CD14-positive monocyte (primary cell): ENCODE data around the gene SHMT2. TPM values are rescaled to one million over a fixed set of nuclear protein-coding genes. Genes with fewer than 3 reads are reported as not detected.

ENCODE experiments used
- DNase-seq, 3 donors: peaks; one replicate each; pipeline ENCODE4 v3.0.0-alpha.2; 2011 to 2022
- H2AFZ ChIP-seq: 2 replicates; pipeline ENCODE4 v1.6.0; 2012; ENCODE audit warnings: mild to moderate bottlenecking, low read depth, low read length, inconsistent platforms; ENCODE audit not compliant: insufficient read depth, poor library complexity, severe bottlenecking
- H3K27ac ChIP-seq, 2 donors: 1 replicate in 1 of 2; 2 replicates in 1 of 2; pipeline ENCODE4 v1.5.1; 2012 to 2013; ENCODE audit warnings: low read length in 2 of 2, control low read depth in 1 of 2, inconsistent platforms in 1 of 2, low read depth in 1 of 2, mild to moderate bottlenecking in 1 of 2
- H3K27me3 ChIP-seq, 2 donors: one replicate each; pipeline versions ENCODE4 v1.6.0 to v1.6.1; 2011 to 2013; ENCODE audit warnings: low read length in 2 of 2; ENCODE audit not compliant: control insufficient read depth in 2 of 2, insufficient read depth in 2 of 2
- H3K36me3 ChIP-seq, 2 donors: replicated peaks in 1 of 2; 1 replicate in 1 of 2; 2 replicates in 1 of 2; pipeline versions ENCODE4 v1.5.1 to v1.6.1; 2012 to 2013; ENCODE audit warnings: low read length in 2 of 2, control low read depth in 1 of 2, inconsistent platforms in 1 of 2, mild to moderate bottlenecking in 1 of 2; ENCODE audit not compliant: insufficient read depth in 2 of 2, control insufficient read depth in 1 of 2
- H3K4me1 ChIP-seq, 2 donors: 1 replicate in 1 of 2; 2 replicates in 1 of 2; pipeline versions ENCODE4 v1.5.1 to v1.6.1; 2012 to 2013; ENCODE audit warnings: low read length in 2 of 2, control low read depth in 1 of 2, inconsistent platforms in 1 of 2, mild to moderate bottlenecking in 1 of 2, moderate library complexity in 1 of 2; ENCODE audit not compliant: insufficient read depth in 2 of 2, control insufficient read depth in 1 of 2
- H3K4me2 ChIP-seq: replicated peaks from 2 replicates; pipeline ENCODE3; 2012; ENCODE audit warnings: low read length, moderate library complexity, mild to moderate bottlenecking; ENCODE audit not compliant: poor library complexity, severe bottlenecking; ENCODE audit errors: extremely low read depth
- H3K4me3 ChIP-seq, 3 experiments: fragments of 200-600 bp in 1 of 3; sonication (generic) in 1 of 3; replicated peaks in 1 of 3; 1 replicate in 2 of 3; 2 replicates in 1 of 3; pipeline ENCODE4 v1.5.1; 2011 to 2013; ENCODE audit warnings: low read length in 3 of 3, mild to moderate bottlenecking in 3 of 3, control low read depth in 2 of 3, low read depth in 2 of 3, inconsistent platforms in 1 of 3, moderate library complexity in 1 of 3
- H3K79me2 ChIP-seq: 2 replicates; pipeline ENCODE4 v1.6.0; 2012; ENCODE audit warnings: mild to moderate bottlenecking, control low read depth, inconsistent platforms, low read length, moderate library complexity; ENCODE audit not compliant: insufficient read depth
- H3K9ac ChIP-seq: 2 replicates; pipeline ENCODE4 v1.6.0; 2017; ENCODE audit warnings: low read length, mild to moderate bottlenecking; ENCODE audit not compliant: insufficient read depth, poor library complexity, severe bottlenecking
- H3K9me3 ChIP-seq, 2 donors: replicated peaks in 1 of 2; 1 replicate in 1 of 2; 2 replicates in 1 of 2; pipeline versions ENCODE4 v1.5.1 to v1.6.1; 2012 to 2013; ENCODE audit warnings: low read length in 2 of 2, control low read depth in 1 of 2; ENCODE audit not compliant: control insufficient read depth in 1 of 2, insufficient read depth in 1 of 2
- H4K20me1 ChIP-seq: 2 replicates; pipeline ENCODE4 v1.6.0; 2012; ENCODE audit warnings: mild to moderate bottlenecking, low read length, control low read depth, moderate library complexity; ENCODE audit not compliant: insufficient read depth
- H3K27ac Mint-ChIP-seq, 7 donors: one replicate each; pipeline ENCODE4 v1.8.0; 2020; ENCODE audit warnings: mild to moderate bottlenecking in 7 of 7, mixed read lengths in 7 of 7, moderate library complexity in 6 of 7, inconsistent platforms in 2 of 7
- H3K27me3 Mint-ChIP-seq, 3 donors: one replicate each; pipeline ENCODE4 v1.8.0; 2021 to 2022; ENCODE audit warnings: low read depth in 3 of 3, mild to moderate bottlenecking in 3 of 3, mixed read lengths in 3 of 3, moderate library complexity in 3 of 3, inconsistent platforms in 1 of 3
- H3K36me3 Mint-ChIP-seq, 2 donors: one replicate each; pipeline ENCODE4 v1.8.0; 2020; ENCODE audit warnings: mixed read lengths in 2 of 2, inconsistent platforms in 1 of 2, mild to moderate bottlenecking in 1 of 2
- H3K4me1 Mint-ChIP-seq: one replicate; pipeline ENCODE4 v1.8.0; 2020; ENCODE audit warnings: mild to moderate bottlenecking, mixed read lengths
- H3K4me3 Mint-ChIP-seq, 2 donors: one replicate each; pipeline ENCODE4 v1.8.0; 2020; ENCODE audit warnings: mild to moderate bottlenecking in 2 of 2, mixed read lengths in 2 of 2, moderate library complexity in 1 of 2
- H3K9me3 Mint-ChIP-seq, 7 donors: one replicate each; pipeline ENCODE4 v1.8.0; 2020 to 2022; ENCODE audit warnings: mixed read lengths in 7 of 7, mild to moderate bottlenecking in 6 of 7, moderate library complexity in 6 of 7, inconsistent platforms in 2 of 7
- CTCF ChIP-seq: fragments of 200-600 bp; IDR thresholded peaks from one replicate; pipeline ENCODE4 v1.8.0; 2022; ENCODE audit warnings: antibody characterized with exemption, mild to moderate bottlenecking
- WGBS: methylation state at CpG from one replicate; pipeline ENCODE4 v1.1.5; 2013; ENCODE audit warnings: missing lambda C conversion rate; ENCODE audit not compliant: insufficient coverage; 5-methylcytosine and 5-hydroxymethylcytosine counted together
- intact Hi-C, 2 donors: fragments of 100-400 bp; cut with micrococcal nuclease; formaldehyde crosslinking; loops; one replicate each; pipeline versions ENCODE4 v1.15.0 to v1.15.1; 2023
- polyA plus RNA-seq, 3 donors: library from polyadenylated mRNA; depleted of rRNA in 1 of 3; unstranded in 2 of 3; stranded (reverse) in 1 of 3; fragments of 300-500 nt in 2 of 3; fragments of >200 nt in 1 of 3; fragmentation: Illumina TruSeq in 2 of 3; gene quantifications; 1 replicate in 2 of 3; 2 replicates in 1 of 3; pipeline ENCODE4 v1.2.3, GENCODE V29; 2012 to 2021

The SHMT2 gene
- polyA plus RNA-seq, 3 donors = 36.8 to 52.0 (median 39.8) TPM

GRCh38 chr12:57201631-57202030 is 27.9 kb upstream of the SHMT2 start:
- no peak overlapping the region for H3K9ac ChIP-seq
- H3K9me3 ChIP-seq = no peaks in the 10 kb centered on the region
- no peaks in the 10 kb centered on the region for H3K79me2 ChIP-seq
- no peak overlapping the region for H3K27ac ChIP-seq
- no peak overlapping the region for H3K4me3 ChIP-seq
- H3K27me3 ChIP-seq = no peaks in the 10 kb centered on the region
- Mint-ChIP-seq H3K4me3 (no peak overlapping the region), H3K27me3 (peaks cover 0 to 11% (median 3%) of the 10 kb centered on the region in 3 donors), H3K27ac (no peak overlapping the region), H3K36me3 (peaks cover 98 to 100% of the 10 kb centered on the region in 2 donors), H3K4me1 (no peaks in the 10 kb centered on the region), H3K9me3 (peaks cover 0 to 3% (median 0%) of the 10 kb centered on the region in 7 donors)
- no peak for TF ChIP-seq CTCF
- no peak for DNase-seq
- H2AFZ ChIP-seq = no peak overlapping the region
- WGBS = 91% methylated on average over 10 of the region's 16 CpGs
- peaks cover 98% of the 10 kb centered on the region for H4K20me1 ChIP-seq
- H3K4me2 ChIP-seq = no peak overlapping the region
- intact Hi-C loops = no loop called here
- no peaks in the 10 kb centered on the region for H3K4me1 ChIP-seq
- peaks cover 100% of the 10 kb centered on the region in 2 donors for H3K36me3 ChIP-seq

GRCh38 chr12:57202321-57202720 is 27.2 kb upstream of the SHMT2 start:
- Mint-ChIP-seq H3K27ac (no peak overlapping the region), H3K4me1 (no peaks in the 10 kb centered on the region), H3K36me3 (peaks cover 94 to 98% of the 10 kb centered on the region in 2 donors), H3K9me3 (peaks cover 0 to 3% (median 0%) of the 10 kb centered on the region in 7 donors), H3K4me3 (no peak overlapping the region), H3K27me3 (peaks cover 0 to 11% (median 3%) of the 10 kb centered on the region in 3 donors)
- H3K4me2 ChIP-seq = no peak overlapping the region
- H3K9ac ChIP-seq = no peak overlapping the region
- no peak for DNase-seq
- no peak overlapping the region for H3K27ac ChIP-seq
- no peaks in the 10 kb centered on the region for H3K9me3 ChIP-seq
- H4K20me1 ChIP-seq = peaks cover 96% of the 10 kb centered on the region
- peaks cover 96 to 97% of the 10 kb centered on the region in 2 donors for H3K36me3 ChIP-seq
- H3K27me3 ChIP-seq = no peaks in the 10 kb centered on the region
- H3K4me1 ChIP-seq = no peaks in the 10 kb centered on the region
- TF ChIP-seq CTCF = no peak
- WGBS = 93% methylated on average over 13 of the region's 19 CpGs
- intact Hi-C loops = no loop called here
- H2AFZ ChIP-seq = no peak overlapping the region
- no peaks in the 10 kb centered on the region for H3K79me2 ChIP-seq
- no peak overlapping the region for H3K4me3 ChIP-seq
